Panc1 (cell line): ENCODE results near the gene DCAF4L1. TPM values are rescaled to one million over a fixed set of nuclear protein-coding genes. Genes with fewer than 3 reads are reported as not detected.

Experiments
- ATAC-seq: fragments of 200-7000 bp; cut with Tn5 transposase; 2 replicates; pipeline ENCODE4 v1.9.1; 2020; ENCODE audit warnings: mild to moderate bottlenecking, moderate library complexity
- BruUV-seq: library from RNA; stranded (reverse); fragments of 400-500 nt; replicated peaks from 2 replicates; lab custom pipeline; 2021; lab: Mats Ljungman, UMichigan
- CTCF ChIA-PET: fragments of 300-600 bp; sonication (Branson Sonifier 250); formaldehyde crosslinking; loops from one replicate; lab custom pipeline; 2022; ENCODE audit warnings: antibody characterized with exemption; lab: Charles Lee
- POLR2A ChIA-PET: fragments of 300-600 bp; sonication (Branson Sonifier 250); formaldehyde crosslinking; loops from one replicate; lab custom pipeline; 2022; ENCODE audit warnings: antibody characterized with exemption; lab: Charles Lee
- DNase-seq: peaks from one replicate; pipeline ENCODE4 v3.0.0-alpha.2; 2010; ENCODE audit warnings: low read depth, low spot score
- H3K27ac ChIP-seq: 2 replicates; pipeline ENCODE4 v1.5.1; 2011; ENCODE audit warnings: mild to moderate bottlenecking, low read length, inconsistent platforms
- H3K27me3 ChIP-seq: fragments of 200-500 bp; sonication (Bioruptor generic); 2 replicates; pipeline ENCODE4 v1.6.0; 2014; ENCODE audit warnings: low read length, inconsistent platforms; ENCODE audit not compliant: control insufficient read depth, insufficient read depth
- H3K36me3 ChIP-seq: fragments of 200-500 bp; sonication (Bioruptor generic); 2 replicates; pipeline ENCODE4 v1.5.1; 2014; ENCODE audit warnings: inconsistent platforms, mild to moderate bottlenecking, low read length, moderate library complexity; ENCODE audit not compliant: control insufficient read depth, insufficient read depth
- H3K4me1 ChIP-seq: 2 replicates; pipeline ENCODE4 v1.5.1; 2011; ENCODE audit warnings: inconsistent platforms, mild to moderate bottlenecking, low read length, moderate library complexity; ENCODE audit not compliant: control insufficient read depth, insufficient read depth
- H3K4me3 ChIP-seq, 2 experiments: 2 replicates each; pipeline ENCODE4 v1.5.1; 2011 to 2012; ENCODE audit warnings: low read depth in 2 of 2, low read length in 2 of 2, mild to moderate bottlenecking in 2 of 2, inconsistent platforms in 1 of 2, moderate library complexity in 1 of 2
- H3K9me3 ChIP-seq: fragments of 200-500 bp; sonication (Bioruptor generic); 2 replicates; pipeline ENCODE4 v1.5.1; 2014; ENCODE audit warnings: low read depth, mild to moderate bottlenecking, inconsistent platforms, low read length, moderate library complexity; ENCODE audit not compliant: control insufficient read depth, insufficient read depth
- POLR2AphosphoS5 ChIP-seq: IDR thresholded peaks from 2 replicates; pipeline ENCODE4 v1.6.1; 2012; ENCODE audit warnings: mild to moderate bottlenecking, low read depth, low read length, moderate library complexity
- SIN3A ChIP-seq: IDR thresholded peaks from 2 replicates; pipeline ENCODE4 v1.6.1; 2012; ENCODE audit warnings: low read depth, mild to moderate bottlenecking, low read length, moderate library complexity, borderline replicate concordance; ENCODE audit not compliant: insufficient read depth
- TCF7L2 ChIP-seq: IDR thresholded peaks from 2 replicates; pipeline ENCODE4 v1.6.1; 2011; ENCODE audit warnings: mild to moderate bottlenecking, low read depth, low read length, inconsistent platforms
- in situ Hi-C: cut with HindIII; loops from 2 replicates; pipeline ENCODE4 v1.10.0; 2016; ENCODE audit warnings: low sequenced_read_pairs, low pct_unique_long_range_greater_than_20kb
- intact Hi-C: fragments of 100-400 bp; cut with micrococcal nuclease; formaldehyde crosslinking; loops from one replicate; pipeline ENCODE4 v1.10.0; 2022; ENCODE audit not compliant: unreplicated experiment
- total RNA-seq: library from RNA; stranded (reverse); gene quantifications from one replicate; pipeline ENCODE4 v1.2.1, GENCODE V29; 2021; ENCODE audit not compliant: unreplicated experiment
- TF ChIP-seq, protein P1 (sequence below), 2 experiments: IDR thresholded peaks; 2 replicates each; pipeline ENCODE4 v1.6.1; 2011 to 2012; ENCODE audit warnings: low read depth in 2 of 2, control low read depth in 1 of 2, low read length in 1 of 2, mild to moderate bottlenecking in 1 of 2, moderate library complexity in 1 of 2; ENCODE audit not compliant: insufficient read depth in 1 of 2
- TF ChIP-seq, protein P2 (sequence below): fragments of 450-650 bp; IDR thresholded peaks from 2 replicates; pipeline ENCODE4 v1.5.1; 2017; ENCODE audit warnings: mild to moderate bottlenecking

Gene DCAF4L1
- total RNA-seq, 1 experiment from 2014 or later: 0.13 TPM

DNA sequence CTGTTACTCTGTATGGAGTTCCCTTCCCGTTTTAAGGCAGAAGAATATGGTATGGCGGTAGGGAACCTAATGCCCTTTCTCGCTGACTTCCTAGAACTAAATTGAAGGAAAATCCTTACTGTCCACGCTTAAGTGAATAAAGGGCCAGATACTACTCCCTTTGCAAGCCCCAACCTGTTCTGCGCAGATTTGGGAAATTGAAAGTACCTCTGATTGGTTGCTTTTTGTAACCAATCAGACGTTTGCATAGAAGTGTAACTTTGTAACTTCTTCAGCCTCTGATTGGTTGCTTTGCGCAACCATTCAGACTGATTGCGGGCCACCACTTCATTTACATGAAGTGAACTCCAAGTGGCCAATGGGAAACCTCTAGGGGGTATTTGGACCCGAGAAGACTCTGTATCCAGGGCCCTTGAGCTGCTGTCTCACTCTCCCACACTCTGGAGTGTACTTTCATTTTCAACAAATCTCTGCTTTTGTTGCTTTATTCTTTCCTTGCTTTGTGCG, 47.5 kb upstream of the DCAF4L1 start:
- Histone ChIP-seq H3K4me3 (peak overlapping the region; percentile 94 to 98), H3K36me3 (peaks cover 7% of the 10 kb centered on the region), H3K4me1 (peaks cover 7% of the 10 kb centered on the region), H3K27me3 (no peaks in the 10 kb centered on the region; the same call in 1 of the 2 replicates), H3K27ac (peak overlapping the region; percentile 90), H3K9me3 (no peaks in the 10 kb centered on the region)
- DNase-seq: peak; percentile 71
- TF ChIP-seq SIN3A: no peak
- TF ChIP-seq, protein P1, sequence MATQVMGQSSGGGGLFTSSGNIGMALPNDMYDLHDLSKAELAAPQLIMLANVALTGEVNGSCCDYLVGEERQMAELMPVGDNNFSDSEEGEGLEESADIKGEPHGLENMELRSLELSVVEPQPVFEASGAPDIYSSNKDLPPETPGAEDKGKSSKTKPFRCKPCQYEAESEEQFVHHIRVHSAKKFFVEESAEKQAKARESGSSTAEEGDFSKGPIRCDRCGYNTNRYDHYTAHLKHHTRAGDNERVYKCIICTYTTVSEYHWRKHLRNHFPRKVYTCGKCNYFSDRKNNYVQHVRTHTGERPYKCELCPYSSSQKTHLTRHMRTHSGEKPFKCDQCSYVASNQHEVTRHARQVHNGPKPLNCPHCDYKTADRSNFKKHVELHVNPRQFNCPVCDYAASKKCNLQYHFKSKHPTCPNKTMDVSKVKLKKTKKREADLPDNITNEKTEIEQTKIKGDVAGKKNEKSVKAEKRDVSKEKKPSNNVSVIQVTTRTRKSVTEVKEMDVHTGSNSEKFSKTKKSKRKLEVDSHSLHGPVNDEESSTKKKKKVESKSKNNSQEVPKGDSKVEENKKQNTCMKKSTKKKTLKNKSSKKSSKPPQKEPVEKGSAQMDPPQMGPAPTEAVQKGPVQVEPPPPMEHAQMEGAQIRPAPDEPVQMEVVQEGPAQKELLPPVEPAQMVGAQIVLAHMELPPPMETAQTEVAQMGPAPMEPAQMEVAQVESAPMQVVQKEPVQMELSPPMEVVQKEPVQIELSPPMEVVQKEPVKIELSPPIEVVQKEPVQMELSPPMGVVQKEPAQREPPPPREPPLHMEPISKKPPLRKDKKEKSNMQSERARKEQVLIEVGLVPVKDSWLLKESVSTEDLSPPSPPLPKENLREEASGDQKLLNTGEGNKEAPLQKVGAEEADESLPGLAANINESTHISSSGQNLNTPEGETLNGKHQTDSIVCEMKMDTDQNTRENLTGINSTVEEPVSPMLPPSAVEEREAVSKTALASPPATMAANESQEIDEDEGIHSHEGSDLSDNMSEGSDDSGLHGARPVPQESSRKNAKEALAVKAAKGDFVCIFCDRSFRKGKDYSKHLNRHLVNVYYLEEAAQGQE (IDR thresholded peaks at IDR 0.05; ENCODE audit: insufficient read depth in 1 of 2, low read depth in 2 of 2, low read length in 1 of 2): no peak
- TF ChIP-seq, protein P2, sequence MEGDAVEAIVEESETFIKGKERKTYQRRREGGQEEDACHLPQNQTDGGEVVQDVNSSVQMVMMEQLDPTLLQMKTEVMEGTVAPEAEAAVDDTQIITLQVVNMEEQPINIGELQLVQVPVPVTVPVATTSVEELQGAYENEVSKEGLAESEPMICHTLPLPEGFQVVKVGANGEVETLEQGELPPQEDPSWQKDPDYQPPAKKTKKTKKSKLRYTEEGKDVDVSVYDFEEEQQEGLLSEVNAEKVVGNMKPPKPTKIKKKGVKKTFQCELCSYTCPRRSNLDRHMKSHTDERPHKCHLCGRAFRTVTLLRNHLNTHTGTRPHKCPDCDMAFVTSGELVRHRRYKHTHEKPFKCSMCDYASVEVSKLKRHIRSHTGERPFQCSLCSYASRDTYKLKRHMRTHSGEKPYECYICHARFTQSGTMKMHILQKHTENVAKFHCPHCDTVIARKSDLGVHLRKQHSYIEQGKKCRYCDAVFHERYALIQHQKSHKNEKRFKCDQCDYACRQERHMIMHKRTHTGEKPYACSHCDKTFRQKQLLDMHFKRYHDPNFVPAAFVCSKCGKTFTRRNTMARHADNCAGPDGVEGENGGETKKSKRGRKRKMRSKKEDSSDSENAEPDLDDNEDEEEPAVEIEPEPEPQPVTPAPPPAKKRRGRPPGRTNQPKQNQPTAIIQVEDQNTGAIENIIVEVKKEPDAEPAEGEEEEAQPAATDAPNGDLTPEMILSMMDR: no peak
- no peak for TF ChIP-seq TCF7L2
- no peak for TF ChIP-seq POLR2AphosphoS5
- ChIA-PET CTCF (no interaction called here), POLR2A (no interaction called here)
- peak; percentile 75 for ATAC-seq
- no TSS peak for BruUV-seq
- intact Hi-C loops: no loop called here
- in situ Hi-C loops: no loop called here

DNA sequence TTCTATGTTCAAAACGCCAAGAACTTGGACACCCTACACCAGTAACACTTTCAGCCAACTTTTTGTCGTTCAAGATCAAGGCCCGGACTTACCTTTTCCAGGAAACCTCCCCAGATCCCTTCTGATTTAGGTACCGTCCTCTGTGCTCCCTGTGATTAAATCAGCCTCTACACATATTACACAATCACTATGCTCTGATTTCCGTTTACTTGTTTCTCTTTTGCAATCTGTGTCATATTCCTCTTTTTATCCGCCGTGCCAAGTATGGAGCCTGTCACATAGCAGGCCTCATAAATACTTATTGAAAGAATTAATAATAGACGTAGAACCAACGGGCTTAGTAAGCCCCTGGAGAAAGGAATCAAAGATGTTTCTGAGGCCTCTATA, 47.0 kb upstream of the DCAF4L1 start:
- ChIA-PET CTCF (no interaction called here), POLR2A (no interaction called here)
- TF ChIP-seq POLR2AphosphoS5: no peak
- no peak for TF ChIP-seq TCF7L2
- TF ChIP-seq, protein P1 (IDR thresholded peaks at IDR 0.05; ENCODE audit: insufficient read depth in 1 of 2, low read depth in 2 of 2, low read length in 1 of 2): no peak
- TF ChIP-seq, protein P2: no peak
- TF ChIP-seq SIN3A: no peak
- intact Hi-C loops (no loop called here), in situ Hi-C loops (no loop called here)
- Histone ChIP-seq H3K27me3 (no peaks in the 10 kb centered on the region; the same call in 1 of the 2 replicates), H3K36me3 (peaks cover 11% of the 10 kb centered on the region), H3K9me3 (no peaks in the 10 kb centered on the region), H3K27ac (peak overlapping the region; percentile 90), H3K4me3 (peak overlapping the region; percentile 94 to 98), H3K4me1 (peaks cover 7% of the 10 kb centered on the region)
- BruUV-seq: no TSS peak
- ATAC-seq: peak; percentile 13; the same call in 1 of the 2 replicates
- peak; percentile 27 for DNase-seq
